Heart left ventricle (tissue), 13 donors: Measurements from ENCODE around the gene IGLL1.
A peak's percentile ranks its signal among the peaks of the same experiment; 100 is the strongest.
"Not testable (repeated sequence)": the region's sequence is repeated elsewhere in the genome, so short reads cannot be mapped to it uniquely, and the experiment has no call there.

ENCODE experiments used
- POLR2A ChIP-seq, 2 donors: fragments of 450-650 bp; IDR thresholded peaks; one replicate each; pipeline ENCODE4 v1.6.1; 2017; ENCODE audit warnings: antibody characterized with exemption in 2 of 2, mild to moderate bottlenecking in 2 of 2, moderate library complexity in 2 of 2
- TF ChIP-seq, protein P1 (sequence below), 12 donors: fragments of 200-600 bp; sonication (generic) in 4 of 12; IDR thresholded peaks; one replicate each; pipeline versions ENCODE4 v1.5.0 to v1.8.0; 2018 to 2022; ENCODE audit warnings: antibody characterized with exemption in 12 of 12, mild to moderate bottlenecking in 5 of 12
- donor health status: ischemic (EF 13 %, LVEDD 7.1; RV severe dilation, severe dysfunction).
- donor health status: DM: no; HTN: yes; CAD: no.
- donor health status: DM: no; HTN: no; CAD: no.
- donor health status: ischemic (EF 25% LVEDD 6.9; RV normal size, moderate dysfunction).
- donor health status: ischemic (EF 25% LVEDD 5.7; RV mildly dilated, moderate dysfunction).
- donor health status: ischemic (EF 35%, LVEDD 5.7; RV mildly dilated, moderate dysfunction).
- donor health status: nonischemic (EF 11% LVEDD 7.7; RV severe dilation, severe dysfunction).
- donor health status: DM: yes; HTN: yes; CAD: no.
- donor health status: PGD.
- donor health status: ischemic (EF 29% LVEDD 5.4; RV normal size, mild dysfunction).
- donor health status: nonischemic (EF 23%, LVEDD 6.1; RV moderate dilation, normal function).

DNA sequence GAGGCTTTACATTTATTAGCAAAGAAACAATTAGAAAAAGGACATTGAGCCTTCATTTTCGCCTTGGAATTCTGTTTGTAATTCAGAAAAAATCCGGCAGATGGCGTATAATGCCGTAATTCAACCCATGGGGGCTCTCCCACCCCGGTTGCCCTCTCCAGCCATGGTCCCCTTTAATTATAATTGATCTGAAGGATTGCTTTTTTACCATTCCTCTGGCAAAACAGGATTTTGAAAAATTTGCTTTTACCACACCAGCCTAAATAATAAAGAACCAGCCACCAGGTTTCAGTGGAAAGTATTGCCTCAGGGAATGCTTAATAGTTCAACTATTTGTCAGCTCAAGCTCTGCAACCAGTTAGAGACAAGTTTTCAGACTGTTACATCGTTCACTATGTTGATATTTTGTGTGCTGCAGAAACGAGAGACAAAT, 38.2 kb downstream of the IGLL1 start:
- TF ChIP-seq, protein P1, sequence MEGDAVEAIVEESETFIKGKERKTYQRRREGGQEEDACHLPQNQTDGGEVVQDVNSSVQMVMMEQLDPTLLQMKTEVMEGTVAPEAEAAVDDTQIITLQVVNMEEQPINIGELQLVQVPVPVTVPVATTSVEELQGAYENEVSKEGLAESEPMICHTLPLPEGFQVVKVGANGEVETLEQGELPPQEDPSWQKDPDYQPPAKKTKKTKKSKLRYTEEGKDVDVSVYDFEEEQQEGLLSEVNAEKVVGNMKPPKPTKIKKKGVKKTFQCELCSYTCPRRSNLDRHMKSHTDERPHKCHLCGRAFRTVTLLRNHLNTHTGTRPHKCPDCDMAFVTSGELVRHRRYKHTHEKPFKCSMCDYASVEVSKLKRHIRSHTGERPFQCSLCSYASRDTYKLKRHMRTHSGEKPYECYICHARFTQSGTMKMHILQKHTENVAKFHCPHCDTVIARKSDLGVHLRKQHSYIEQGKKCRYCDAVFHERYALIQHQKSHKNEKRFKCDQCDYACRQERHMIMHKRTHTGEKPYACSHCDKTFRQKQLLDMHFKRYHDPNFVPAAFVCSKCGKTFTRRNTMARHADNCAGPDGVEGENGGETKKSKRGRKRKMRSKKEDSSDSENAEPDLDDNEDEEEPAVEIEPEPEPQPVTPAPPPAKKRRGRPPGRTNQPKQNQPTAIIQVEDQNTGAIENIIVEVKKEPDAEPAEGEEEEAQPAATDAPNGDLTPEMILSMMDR (IDR thresholded peaks at IDR 0.05) = peak; percentile 54 to 84 (median 70)
- TF ChIP-seq POLR2A (IDR thresholded peaks at IDR 0.05) = not testable (repeated sequence)
